ENCODE measurements around the gene CELA3B. TPM values are rescaled to one million over a fixed set of nuclear protein-coding genes. Genes with fewer than 3 reads are reported as not detected.

Gene CELA3B
- polyA plus RNA-seq, 1 donor (not counting 4 experiments of a cell fraction or from before 2014, with no cell fraction given) = not detected

DNA sequence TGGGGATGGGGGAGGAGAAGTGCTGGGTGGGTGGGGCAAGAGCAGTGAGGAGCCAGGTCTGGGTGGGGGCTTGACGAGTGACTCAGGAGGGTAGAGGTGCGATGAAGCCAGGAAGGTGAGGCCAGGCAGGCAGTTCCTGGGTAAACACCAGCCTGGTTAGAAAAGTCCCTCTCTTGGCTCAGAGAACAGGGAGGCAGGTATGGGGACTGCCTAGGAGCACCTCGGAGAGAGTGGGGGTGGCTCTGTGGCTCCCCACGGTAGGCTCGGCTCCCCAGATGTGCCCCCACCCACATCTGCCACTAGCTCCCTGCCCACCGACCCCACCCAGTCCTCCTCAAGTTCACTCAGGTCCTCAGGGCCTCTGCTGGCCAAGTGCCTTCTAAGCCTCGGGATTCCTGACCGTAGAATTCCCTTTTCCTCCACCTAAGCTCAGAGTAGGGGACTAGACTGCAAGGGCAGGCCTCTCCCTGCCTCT is 40.9 kb upstream of the CELA3B start:
- H4K20me1 ChIP-seq (ENCODE audit: control insufficient read depth, extremely low read depth, insufficient read depth, low read length) = peaks cover 4% of the 10 kb centered on the region
- peak overlapping the region; percentile 19 for H2AFZ ChIP-seq (ENCODE audit: control insufficient read depth, low read length)
- TF ChIP-seq, protein P1, sequence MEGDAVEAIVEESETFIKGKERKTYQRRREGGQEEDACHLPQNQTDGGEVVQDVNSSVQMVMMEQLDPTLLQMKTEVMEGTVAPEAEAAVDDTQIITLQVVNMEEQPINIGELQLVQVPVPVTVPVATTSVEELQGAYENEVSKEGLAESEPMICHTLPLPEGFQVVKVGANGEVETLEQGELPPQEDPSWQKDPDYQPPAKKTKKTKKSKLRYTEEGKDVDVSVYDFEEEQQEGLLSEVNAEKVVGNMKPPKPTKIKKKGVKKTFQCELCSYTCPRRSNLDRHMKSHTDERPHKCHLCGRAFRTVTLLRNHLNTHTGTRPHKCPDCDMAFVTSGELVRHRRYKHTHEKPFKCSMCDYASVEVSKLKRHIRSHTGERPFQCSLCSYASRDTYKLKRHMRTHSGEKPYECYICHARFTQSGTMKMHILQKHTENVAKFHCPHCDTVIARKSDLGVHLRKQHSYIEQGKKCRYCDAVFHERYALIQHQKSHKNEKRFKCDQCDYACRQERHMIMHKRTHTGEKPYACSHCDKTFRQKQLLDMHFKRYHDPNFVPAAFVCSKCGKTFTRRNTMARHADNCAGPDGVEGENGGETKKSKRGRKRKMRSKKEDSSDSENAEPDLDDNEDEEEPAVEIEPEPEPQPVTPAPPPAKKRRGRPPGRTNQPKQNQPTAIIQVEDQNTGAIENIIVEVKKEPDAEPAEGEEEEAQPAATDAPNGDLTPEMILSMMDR (optimal IDR thresholded peaks at IDR 0.05 in 1 of 3, IDR thresholded peaks at IDR 0.05 in 1 of 3, conservative IDR thresholded peaks at IDR 0.05 in 1 of 3; ENCODE audit: extremely low read depth in 1 of 3, insufficient read depth in 2 of 3, low read length in 3 of 3) = no peak
- TF ChIP-seq EZH2 (IDR thresholded peaks at IDR 0.05; ENCODE audit: low read length) = no peak
- H3K36me3 ChIP-seq (ENCODE audit: control insufficient read depth in 2 of 2, extremely low read depth in 1 of 2, insufficient read depth in 2 of 2, low read length in 2 of 2) = peaks cover 2 to 4% of the 10 kb centered on the region in 2 experiments
- H3K9me1 ChIP-seq (ENCODE audit: control insufficient read depth, extremely low read depth, insufficient read depth, low read length) = peaks cover 2% of the 10 kb centered on the region
- no peaks in the 10 kb centered on the region for H3K9me3 ChIP-seq (ENCODE audit: control insufficient read depth, low read depth, low read length)
- peak overlapping the region; percentile 89 for H3K4me2 ChIP-seq (ENCODE audit: control insufficient read depth, extremely low read depth, insufficient read depth, low read depth, low read length)
- no peaks in the 10 kb centered on the region for H3K27me3 ChIP-seq (ENCODE audit: control insufficient read depth, extremely low read depth, insufficient read depth, low read length)
- FAIRE-seq = peak; percentile 41
- H3K79me2 ChIP-seq (ENCODE audit: control insufficient read depth, insufficient read depth, low read length) = peaks cover 46% of the 10 kb centered on the region
- dilution Hi-C loops (cut with MboI; ENCODE audit: extremely low pct_ligation_motif_present, low sequenced_read_pairs) = no loop called here
- H3K9ac ChIP-seq (ENCODE audit: control insufficient read depth, extremely low read depth, insufficient read depth, low read length) = peak overlapping the region; percentile 85
- H3K4me1 ChIP-seq (ENCODE audit: control insufficient read depth, extremely low read depth, insufficient read depth, low read length) = peaks cover 75% of the 10 kb centered on the region
- peak overlapping the region; percentile 73 for H3K27ac ChIP-seq (ENCODE audit: control insufficient read depth, insufficient read depth, low read length)
- peak overlapping the region; percentile 67 to 74 (median 74) for H3K4me3 ChIP-seq (ENCODE audit: control insufficient read depth in 2 of 3, extremely low read depth in 1 of 3, insufficient read depth in 2 of 3, low read depth in 1 of 3, low read length in 3 of 3)
- no peak for DNase-seq (ENCODE audit: low read depth, low spot score)

DNA sequence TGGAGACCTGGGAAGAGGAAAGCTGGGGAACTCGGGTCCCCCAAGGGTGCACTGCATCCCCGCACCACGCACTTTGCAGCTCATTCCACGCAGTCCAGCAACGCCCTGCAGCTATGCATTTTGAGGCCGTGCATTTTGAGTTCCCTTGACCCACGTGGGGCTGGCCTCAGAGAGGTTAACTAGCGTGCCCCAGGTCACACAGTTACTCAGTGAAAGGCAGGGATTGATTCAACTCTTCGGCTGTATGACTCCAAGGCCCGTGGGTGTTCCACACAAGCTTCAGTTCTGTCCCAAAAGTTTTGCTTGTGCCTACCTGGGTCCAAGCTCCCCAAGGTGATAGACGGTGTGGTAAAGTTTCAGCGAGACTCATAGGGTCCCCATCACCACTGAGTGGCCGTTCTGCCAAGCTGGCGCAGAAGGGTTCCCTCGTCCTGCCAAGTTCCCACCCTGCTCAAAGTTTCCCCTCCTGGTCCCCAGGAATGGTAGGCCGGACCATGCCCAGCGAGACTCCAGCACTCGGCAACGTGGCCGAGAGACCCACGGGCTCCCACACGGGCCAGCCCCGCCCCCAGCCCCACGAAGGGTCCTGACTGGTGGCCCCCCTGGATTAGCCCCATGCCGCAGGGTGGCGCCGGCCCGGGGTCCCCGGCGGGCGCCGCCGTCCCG is 40.3 kb upstream of the CELA3B start:
- TF ChIP-seq, protein P1 (optimal IDR thresholded peaks at IDR 0.05 in 1 of 3, IDR thresholded peaks at IDR 0.05 in 1 of 3, conservative IDR thresholded peaks at IDR 0.05 in 1 of 3; ENCODE audit: extremely low read depth in 1 of 3, insufficient read depth in 2 of 3, low read length in 3 of 3) = no peak
- no peak for TF ChIP-seq EZH2 (IDR thresholded peaks at IDR 0.05; ENCODE audit: low read length)
- H3K9ac ChIP-seq (ENCODE audit: control insufficient read depth, extremely low read depth, insufficient read depth, low read length) = peak overlapping the region; percentile 85
- H3K36me3 ChIP-seq (ENCODE audit: control insufficient read depth in 2 of 2, extremely low read depth in 1 of 2, insufficient read depth in 2 of 2, low read length in 2 of 2) = peaks cover under 1 to 2% of the 10 kb centered on the region in 2 experiments
- FAIRE-seq = no peak
- no peaks in the 10 kb centered on the region for H3K27me3 ChIP-seq (ENCODE audit: control insufficient read depth, extremely low read depth, insufficient read depth, low read length)
- H3K9me3 ChIP-seq (ENCODE audit: control insufficient read depth, low read depth, low read length) = no peaks in the 10 kb centered on the region
- H3K9me1 ChIP-seq (ENCODE audit: control insufficient read depth, extremely low read depth, insufficient read depth, low read length) = peaks cover 2% of the 10 kb centered on the region
- peaks cover 40% of the 10 kb centered on the region for H3K79me2 ChIP-seq (ENCODE audit: control insufficient read depth, insufficient read depth, low read length)
- peak overlapping the region; percentile 67 to 74 (median 74) for H3K4me3 ChIP-seq (ENCODE audit: control insufficient read depth in 2 of 3, extremely low read depth in 1 of 3, insufficient read depth in 2 of 3, low read depth in 1 of 3, low read length in 3 of 3)
- H3K27ac ChIP-seq (ENCODE audit: control insufficient read depth, insufficient read depth, low read length) = peak overlapping the region; percentile 73
- dilution Hi-C loops (cut with MboI; ENCODE audit: extremely low pct_ligation_motif_present, low sequenced_read_pairs) = no loop called here
- peak overlapping the region; percentile 89 for H3K4me2 ChIP-seq (ENCODE audit: control insufficient read depth, extremely low read depth, insufficient read depth, low read depth, low read length)
- H4K20me1 ChIP-seq (ENCODE audit: control insufficient read depth, extremely low read depth, insufficient read depth, low read length) = peaks cover 4% of the 10 kb centered on the region
- H2AFZ ChIP-seq (ENCODE audit: control insufficient read depth, low read length) = peak overlapping the region; percentile 14
- DNase-seq (ENCODE audit: low read depth, low spot score) = no peak
- peaks cover 70% of the 10 kb centered on the region for H3K4me1 ChIP-seq (ENCODE audit: control insufficient read depth, extremely low read depth, insufficient read depth, low read length)
